NCI-H2227 (cell line): Measurements from ENCODE around the gene TYK2.
"Not testable (repeated sequence)": the region's sequence is repeated elsewhere in the genome, so short reads cannot be mapped to it uniquely, and the experiment has no call there.

Source experiments
- DNase-seq: peaks from one replicate; lab custom pipeline; 2025; ENCODE audit not compliant: unreplicated experiment; lab: John Stamatoyannopoulos, UW

The TYK2 gene

GRCh38 chr19:10378124-10378523, 2.2 kb downstream of the TYK2 start:
- DNase-seq, result no peak

GRCh38 chr19:10377140-10377640, 3.2 kb downstream of the TYK2 start:
- not testable (repeated sequence) for DNase-seq

DNA sequence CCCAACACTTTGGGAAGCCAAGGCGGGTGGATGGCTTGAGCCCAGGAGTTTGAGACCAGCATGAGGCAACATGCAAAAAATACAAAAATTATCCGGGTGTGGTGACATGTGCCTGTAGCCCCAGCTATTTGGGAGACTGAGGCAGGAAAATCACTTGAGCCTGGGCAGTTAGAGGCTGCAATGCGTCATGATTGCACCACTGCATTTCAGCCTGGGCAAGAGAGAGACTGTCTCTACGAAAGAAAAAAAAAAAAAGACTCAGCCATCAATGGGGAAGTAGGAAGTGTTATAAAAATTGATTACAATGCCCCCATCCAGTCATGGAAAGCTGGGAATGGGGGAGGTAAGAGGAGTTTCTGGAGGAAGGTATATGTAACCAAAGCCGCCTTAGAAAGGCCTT, 5.4 kb downstream of the TYK2 start:
- DNase-seq, result no peak

- no peak for DNase-seq
Measured at GRCh38 chr19:10372690-10373089, 7.7 kb downstream of the TYK2 start.

DNA sequence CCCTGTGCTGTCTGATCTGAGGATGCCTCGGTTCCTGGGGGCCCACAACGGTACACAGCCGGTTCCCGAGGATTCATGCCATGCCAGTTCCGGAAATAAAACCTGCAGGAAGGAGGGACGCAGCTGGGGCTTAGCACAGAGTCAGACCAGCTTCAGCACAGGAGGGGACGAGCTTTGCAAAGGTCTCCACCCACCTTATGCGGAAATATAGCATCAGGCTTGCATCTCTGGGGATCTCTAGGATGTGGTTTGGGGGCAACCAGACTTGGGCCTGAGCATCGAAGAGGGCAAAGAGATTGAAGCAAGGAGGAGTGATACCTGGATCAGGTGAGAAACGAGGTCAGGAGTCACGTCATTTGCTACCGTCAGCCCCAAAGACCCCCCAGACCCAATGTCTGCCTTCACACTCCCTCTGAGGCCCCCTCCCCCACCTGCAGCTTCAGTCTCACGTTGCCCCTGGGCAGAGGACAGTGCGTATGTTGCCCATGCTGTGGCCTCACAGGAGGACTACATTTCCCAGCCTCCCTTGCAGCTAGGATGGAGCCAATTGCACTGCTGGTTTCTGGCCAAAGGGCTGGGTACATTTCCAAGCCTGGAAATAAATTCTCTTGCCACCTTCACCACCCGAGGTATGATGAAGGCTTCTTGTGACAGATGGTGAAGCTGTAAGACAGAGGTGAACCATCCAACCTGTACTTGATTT, 12.1 kb downstream of the TYK2 start:
- DNase-seq, result no peak

- DNase-seq, result not testable (repeated sequence)
Measured at GRCh38 chr19:10366950-10367512, 13.3 kb downstream of the TYK2 start.

- no peak for DNase-seq
Measured at GRCh38 chr19:10365518-10365917, 14.9 kb downstream of the TYK2 start.

DNA sequence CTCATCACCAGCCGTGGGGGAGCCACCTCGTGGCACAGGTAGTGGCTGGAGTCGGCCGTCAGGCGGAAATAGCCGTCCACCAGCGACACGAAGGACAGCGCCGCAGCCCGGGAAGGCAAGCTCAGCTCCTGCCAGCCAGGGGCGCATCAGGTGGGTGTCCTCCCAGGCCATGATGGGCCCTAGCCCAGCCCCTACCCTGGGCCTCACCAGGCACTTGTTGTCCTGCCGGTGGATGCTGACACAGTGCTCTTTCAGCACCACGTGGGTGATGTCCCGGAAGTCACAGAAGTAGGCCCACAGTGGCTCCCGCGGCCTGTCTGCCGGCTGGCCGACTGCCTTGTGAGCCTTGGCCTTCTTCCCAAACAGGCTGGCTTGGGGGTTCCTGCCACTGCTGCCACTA, 15.7 kb downstream of the TYK2 start:
- DNase-seq, result no peak

- DNase-seq, result no peak
Measured at GRCh38 chr19:10363789-10364281, 16.5 kb downstream of the TYK2 start.

DNA sequence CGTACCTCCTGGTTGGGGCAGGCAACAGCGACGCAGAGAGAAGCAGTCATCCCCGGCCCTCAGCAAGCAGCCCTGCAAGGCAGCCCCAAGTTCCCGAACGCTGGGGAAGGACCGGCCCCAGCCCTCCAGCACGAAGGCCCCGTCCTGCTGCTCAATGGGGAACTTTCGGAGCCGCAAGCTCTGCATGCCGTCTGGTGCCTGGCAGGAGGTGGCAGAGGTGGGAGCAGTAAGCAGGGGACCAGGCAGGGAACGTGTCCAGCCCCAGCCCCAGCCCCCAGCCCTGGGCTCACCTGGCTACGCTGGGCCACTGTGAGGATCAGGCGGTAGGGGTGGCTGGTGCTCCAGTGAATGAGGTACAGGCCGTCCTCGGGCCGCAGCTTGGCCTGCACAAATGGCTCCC, 18.1 kb downstream of the TYK2 start:
- DNase-seq, result no peak

DNA sequence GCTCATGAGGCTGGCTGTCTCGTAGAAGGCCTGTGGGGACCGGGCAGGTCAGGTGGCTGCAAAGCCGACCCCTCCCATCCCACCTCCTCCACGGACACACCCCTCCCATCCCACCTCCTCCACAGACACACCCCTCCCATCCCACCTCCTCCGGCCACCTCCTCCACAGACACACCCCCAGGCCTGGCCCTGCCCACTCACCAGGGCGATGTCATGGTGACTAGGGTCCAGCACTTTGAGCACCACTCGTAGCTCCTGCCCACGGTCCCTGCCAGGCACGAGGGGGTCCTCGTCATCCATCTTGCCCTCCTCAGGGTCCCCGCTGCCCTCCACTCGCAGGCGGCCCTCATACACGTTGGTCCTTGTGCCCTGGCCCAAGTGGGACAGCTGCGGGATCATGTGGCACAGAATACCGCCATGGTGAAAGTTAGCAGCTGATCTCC, 18.8 kb downstream of the TYK2 start:
- DNase-seq, result no peak

GRCh38 chr19:10356431-10356830, 23.9 kb downstream of the TYK2 start:
- DNase-seq, result no peak

GRCh38 chr19:10353793-10354391, 26.5 kb downstream of the TYK2 start:
- DNase-seq, result no peak

DNA sequence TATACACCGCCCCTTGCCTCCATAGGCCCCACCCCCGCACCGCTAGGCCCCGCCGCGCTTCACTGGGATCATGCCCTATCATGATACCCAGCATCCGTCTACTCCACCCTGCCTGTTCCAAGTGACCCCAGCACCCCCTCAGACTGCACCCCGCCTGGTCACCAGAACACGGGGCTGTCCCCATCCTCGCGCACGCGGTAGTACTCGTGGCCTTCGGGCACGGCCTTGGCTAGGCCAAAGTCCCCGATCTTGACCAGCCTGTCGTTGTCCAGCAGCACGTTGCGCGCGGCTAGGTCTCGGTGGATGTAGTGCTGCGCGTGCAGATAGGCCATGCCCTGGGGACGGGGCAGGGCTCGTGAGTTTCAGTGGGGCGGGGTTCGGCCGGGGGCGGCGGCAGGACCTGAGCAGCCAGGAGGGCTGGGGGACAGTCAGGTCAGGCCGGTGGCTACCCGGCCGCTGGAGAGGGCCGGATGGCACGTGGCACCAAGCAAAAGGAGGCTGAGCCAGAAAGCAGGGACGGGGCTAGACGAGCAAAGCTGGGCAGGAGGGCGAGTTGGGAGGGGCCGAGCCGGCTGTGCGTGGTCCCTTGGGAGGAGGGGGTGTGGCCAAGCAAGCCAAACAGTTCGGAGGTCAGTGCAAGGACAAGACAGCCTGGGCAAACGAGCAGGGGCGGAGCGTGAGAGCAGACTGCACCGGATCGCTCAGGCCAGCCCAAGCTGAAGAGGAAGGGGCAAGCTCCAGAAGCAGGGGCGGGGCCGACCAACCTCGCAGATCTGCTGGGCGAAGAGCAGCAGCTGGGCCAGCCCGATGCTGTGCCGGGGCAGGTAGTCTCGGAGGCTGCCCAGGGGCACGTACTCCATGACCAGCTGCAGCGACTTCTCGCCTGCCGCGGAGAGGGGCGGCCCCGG, 27.4 kb downstream of the TYK2 start:
- DNase-seq, result no peak

- no peak for DNase-seq
Measured at GRCh38 chr19:10346509-10346908, 33.9 kb downstream of the TYK2 start.

DNA sequence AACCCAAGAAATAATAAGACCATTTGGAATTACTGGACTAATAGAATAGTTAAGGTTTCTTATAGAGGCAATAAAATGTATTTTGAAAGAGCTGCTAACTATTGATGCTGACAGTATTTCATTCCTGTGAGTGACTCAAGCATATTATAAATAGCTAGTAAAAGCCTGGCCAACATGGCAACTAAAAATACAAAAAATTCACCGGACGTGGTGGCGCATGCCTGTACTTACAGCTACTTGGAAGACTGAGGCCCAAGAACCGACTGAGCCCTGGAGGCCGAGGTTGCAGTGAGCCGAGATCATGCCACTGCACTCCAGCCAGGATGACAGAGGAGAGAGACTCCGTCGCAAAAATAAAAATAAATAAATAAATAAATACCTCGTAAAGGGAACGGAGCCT, 35.6 kb downstream of the TYK2 start:
- DNase-seq, result no peak

DNA sequence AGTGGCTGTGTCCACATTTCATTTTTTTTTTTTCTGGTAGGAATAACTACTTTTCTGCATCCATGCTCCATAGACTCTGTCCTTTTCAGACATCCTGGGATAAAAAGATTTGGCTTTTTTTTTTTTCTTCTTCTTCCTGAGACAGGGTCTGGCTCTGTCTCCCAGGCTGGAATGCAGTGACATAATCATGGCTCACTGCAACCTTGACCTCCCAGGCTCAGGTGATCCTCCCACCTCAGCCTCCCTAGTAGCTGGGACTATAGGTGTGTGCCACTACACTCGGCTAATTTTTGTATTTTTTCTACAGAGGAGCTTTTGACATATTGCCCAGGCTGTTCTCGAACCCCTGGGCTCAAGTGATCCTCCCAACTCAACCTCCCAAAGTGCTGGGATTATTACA, 36.9 kb downstream of the TYK2 start:
- DNase-seq, result no peak

- no peak for DNase-seq
Measured at GRCh38 chr19:10339977-10340376, 40.4 kb downstream of the TYK2 start.

- no peak for DNase-seq
Measured at GRCh38 chr19:10339380-10339960, 40.9 kb downstream of the TYK2 start, which contains the start of gene ICAM3. Gene ICAM3 (minus strand): TSS chr19:10339624. CDS start chr19:10339614, 10 bp downstream.

GRCh38 chr19:10338940-10339339, 41.4 kb downstream of the TYK2 start:
- DNase-seq, result no peak

GRCh38 chr19:10336725-10337124, 43.6 kb downstream of the TYK2 start:
- DNase-seq, result not testable (repeated sequence)
